PFSK-1 (cell line): ENCODE measurements around the gene REXO4.

Source experiments
- REST ChIP-seq, 2 experiments: IDR thresholded peaks; 2 replicates each; pipeline versions ENCODE4 v1.6.1 to v1.8.0; 2011 to 2012; ENCODE audit warnings: low read depth in 2 of 2, low read length in 2 of 2, control low read depth in 1 of 2, inconsistent platforms in 1 of 2, mild to moderate bottlenecking in 1 of 2, moderate library complexity in 1 of 2; ENCODE audit not compliant: insufficient read depth in 1 of 2
- SIN3A ChIP-seq: IDR thresholded peaks from 2 replicates; pipeline ENCODE4 v1.6.1; 2012; ENCODE audit warnings: mild to moderate bottlenecking, low read length, moderate library complexity, borderline replicate concordance; ENCODE audit not compliant: insufficient read depth

- TF ChIP-seq SIN3A (no peak), REST (IDR thresholded peaks at IDR 0.05; ENCODE audit: insufficient read depth in 1 of 2, low read depth in 2 of 2, low read length in 2 of 2) (no peak)
These were observed 15.1 kb downstream of the REXO4 start for GRCh38 chr9:133402689-133403088.
